OCI-LY3 (cell line): ENCODE results near the gene PMM1.

Source experiments
- H2AFZ ChIP-seq: fragments of 200-600, 300-600 bp; shearing (Covaris generic); 2 replicates; pipeline ENCODE4 v1.6.0; 2014; ENCODE audit warnings: antibody characterized with exemption, low read depth, low read length
- H3K27ac ChIP-seq: fragments of 200-600, 300-600 bp; sonication (generic); 2 replicates; pipeline ENCODE4 v1.5.1; 2014; ENCODE audit warnings: mild to moderate bottlenecking, low read length, moderate library complexity, mixed read lengths
- H3K27me3 ChIP-seq: fragments of 200-600, 300-600 bp; sonication (generic); 2 replicates; pipeline ENCODE4 v1.6.1; 2014; ENCODE audit warnings: low read depth, low read length, mixed read lengths
- H3K36me3 ChIP-seq: fragments of 200-600, 300-600 bp; sonication (generic); replicated peaks from 2 replicates; pipeline ENCODE3; 2014; ENCODE audit warnings: low read depth, low read length, mixed read lengths
- H3K4me1 ChIP-seq: fragments of 300-600, 200-600 bp; sonication (generic); 2 replicates; pipeline ENCODE4 v1.6.1; 2014; ENCODE audit warnings: low read length, mixed read lengths
- H3K4me2 ChIP-seq: fragments of 200-600, 300-600 bp; sonication (generic); 2 replicates; pipeline ENCODE4 v1.6.1; 2014; ENCODE audit warnings: low read length, mixed read lengths
- H3K4me3 ChIP-seq: fragments of 300-600, 200-600 bp; sonication (generic); 2 replicates; pipeline ENCODE4 v1.5.1; 2014; ENCODE audit warnings: antibody characterized with exemption, mild to moderate bottlenecking, low read length, moderate library complexity
- H3K79me2 ChIP-seq: fragments of 300-600, 200-600 bp; shearing (Covaris generic); 2 replicates; pipeline ENCODE4 v1.6.1; 2014; ENCODE audit warnings: mild to moderate bottlenecking, low read length, mixed read lengths
- H3K9ac ChIP-seq: fragments of 300-600, 200-600 bp; shearing (Covaris generic); 2 replicates; pipeline ENCODE4 v1.6.0; 2014; ENCODE audit warnings: mild to moderate bottlenecking, low read length, moderate library complexity
- H3K9me3 ChIP-seq: fragments of 200-600, 300-600 bp; shearing (Covaris generic); 2 replicates; pipeline ENCODE4 v1.6.1; 2014; ENCODE audit warnings: low read length, mixed read lengths; ENCODE audit not compliant: insufficient read depth
- H4K20me1 ChIP-seq: fragments of 200-600, 300-600 bp; sonication (generic); 2 replicates; pipeline ENCODE4 v1.6.1; 2016; ENCODE audit warnings: low read length, mixed read lengths; ENCODE audit not compliant: insufficient read depth
- CTCF ChIP-seq: fragments of 200-600, 300-600 bp; sonication (generic); IDR thresholded peaks from 2 replicates; pipeline ENCODE4 v1.5.1; 2014; ENCODE audit warnings: antibody characterized with exemption, low read length, low read depth
- EZH2phosphoT487 ChIP-seq: fragments of 200-600 bp; shearing (Covaris generic); IDR thresholded peaks from 2 replicates; pipeline ENCODE4 v1.6.1; 2018; ENCODE audit warnings: antibody characterized with exemption, mixed run types, low read depth

PMM1 gene

GRCh38 chr22:41612603-41613306 lies 23.1 kb upstream of the PMM1 start:
- H3K4me3 ChIP-seq = no peak overlapping the region
- no peak overlapping the region for H3K27ac ChIP-seq
- H3K9ac ChIP-seq = no peak overlapping the region
- H3K4me2 ChIP-seq = no peak overlapping the region
- no peak for TF ChIP-seq EZH2phosphoT487
- TF ChIP-seq CTCF = no peak
- peaks cover 31% of the 10 kb centered on the region for H3K36me3 ChIP-seq
- H3K27me3 ChIP-seq = no peaks in the 10 kb centered on the region
- H4K20me1 ChIP-seq = peaks cover 30% of the 10 kb centered on the region
- no peak overlapping the region for H2AFZ ChIP-seq
- peaks cover 42% of the 10 kb centered on the region for H3K79me2 ChIP-seq
- no peaks in the 10 kb centered on the region for H3K9me3 ChIP-seq
- H3K4me1 ChIP-seq = no peaks in the 10 kb centered on the region

GRCh38 chr22:41608386-41608785 lies 18.7 kb upstream of the PMM1 start:
- peaks cover 19% of the 10 kb centered on the region for H3K4me1 ChIP-seq
- no peak overlapping the region for H2AFZ ChIP-seq
- no peak overlapping the region for H3K4me3 ChIP-seq
- peaks cover 20% of the 10 kb centered on the region for H4K20me1 ChIP-seq
- H3K79me2 ChIP-seq = peaks cover 9% of the 10 kb centered on the region
- no peak overlapping the region for H3K9ac ChIP-seq
- H3K27ac ChIP-seq = no peak overlapping the region
- no peaks in the 10 kb centered on the region for H3K9me3 ChIP-seq
- peaks cover 61% of the 10 kb centered on the region for H3K36me3 ChIP-seq
- TF ChIP-seq CTCF = no peak
- TF ChIP-seq EZH2phosphoT487 = no peak
- H3K4me2 ChIP-seq = no peak overlapping the region
- no peaks in the 10 kb centered on the region for H3K27me3 ChIP-seq

GRCh38 chr22:41603873-41604332 lies 14.3 kb upstream of the PMM1 start:
- no peaks in the 10 kb centered on the region for H3K27me3 ChIP-seq
- peak overlapping the region; percentile 4; the same call in 1 of the 2 replicates for H3K27ac ChIP-seq
- peaks cover 72% of the 10 kb centered on the region for H3K36me3 ChIP-seq
- H3K4me3 ChIP-seq = no peak overlapping the region
- no peak overlapping the region for H2AFZ ChIP-seq
- H4K20me1 ChIP-seq = peaks cover 19% of the 10 kb centered on the region
- H3K4me2 ChIP-seq = no peak overlapping the region
- H3K79me2 ChIP-seq = no peaks in the 10 kb centered on the region
- H3K9me3 ChIP-seq = no peaks in the 10 kb centered on the region
- TF ChIP-seq CTCF = no peak
- no peak for TF ChIP-seq EZH2phosphoT487
- H3K9ac ChIP-seq = no peak overlapping the region
- H3K4me1 ChIP-seq = peaks cover 20% of the 10 kb centered on the region

GRCh38 chr22:41600976-41601375 lies 11.3 kb upstream of the PMM1 start:
- no peaks in the 10 kb centered on the region for H3K79me2 ChIP-seq
- H3K36me3 ChIP-seq = peaks cover 56% of the 10 kb centered on the region

More at GRCh38 chr22:41600976-41601375, 11.3 kb upstream of the PMM1 start:
- H3K4me2 ChIP-seq = no peak overlapping the region
- no peak for TF ChIP-seq CTCF
- TF ChIP-seq EZH2phosphoT487 = no peak
- peaks cover 9% of the 10 kb centered on the region; the same call in 1 of the 2 replicates for H4K20me1 ChIP-seq
- no peaks in the 10 kb centered on the region for H3K9me3 ChIP-seq
- no peak overlapping the region for H2AFZ ChIP-seq
- H3K4me3 ChIP-seq = no peak overlapping the region
- no peak overlapping the region for H3K9ac ChIP-seq
- H3K27ac ChIP-seq = no peak overlapping the region
- peaks cover 20% of the 10 kb centered on the region for H3K4me1 ChIP-seq
- no peaks in the 10 kb centered on the region for H3K27me3 ChIP-seq
